GM21825 (cell line): ENCODE data around the gene BICD2.

Experiments used
- ATAC-seq: cut with Tn5 transposase; IDR thresholded peaks from one replicate; pipeline ENCODE4 v1.9.1; 2021; ENCODE audit warnings: mild to moderate bottlenecking, moderate library complexity; ENCODE audit not compliant: unreplicated experiment

Gene BICD2

GRCh38 chr9:92671323-92671722, 93.3 kb downstream of the BICD2 start:
- ATAC-seq: no peak

- ATAC-seq: peak; percentile 91
Measured at GRCh38 chr9:92669890-92670708, 94.5 kb downstream of the BICD2 start, which contains the start of gene IPPK. Gene IPPK, minus strand, starts transcription at chr9:92670131. Its CDS starts 143 bp downstream, at chr9:92669988.

GRCh38 chr9:92669527-92669889, 95.1 kb downstream of the BICD2 start:
- peak; percentile 7 for ATAC-seq

- ATAC-seq: no peak
Measured at GRCh38 chr9:92668746-92669526, 95.7 kb downstream of the BICD2 start.

GRCh38 chr9:92666912-92667532, 97.6 kb downstream of the BICD2 start:
- no peak for ATAC-seq

GRCh38 chr9:92666236-92666635, 98.4 kb downstream of the BICD2 start:
- ATAC-seq: no peak

GRCh38 chr9:92665836-92666235, 98.8 kb downstream of the BICD2 start:
- no peak for ATAC-seq

- no peak for ATAC-seq
Measured at GRCh38 chr9:92664394-92665152, 100.1 kb downstream of the BICD2 start.

- no peak for ATAC-seq
Measured at GRCh38 chr9:92663951-92664350, 100.7 kb downstream of the BICD2 start.

- ATAC-seq: no peak
Measured at GRCh38 chr9:92663126-92663525, 101.5 kb downstream of the BICD2 start.

GRCh38 chr9:92661743-92662142, 102.9 kb downstream of the BICD2 start:
- ATAC-seq: no peak
